Measurements from ENCODE around the gene PDE7B. TPM values are rescaled to one million over a fixed set of nuclear protein-coding genes. Genes with fewer than 3 reads are reported as not detected.

The PDE7B gene
- total RNA-seq, 2 experiments from 2014 or later: 0.38 to 3.5 TPM

GRCh38 chr6:136153707-136154375, 302.3 kb downstream of the PDE7B start:
- CTCF ChIA-PET: no interaction called here
- no peak overlapping the region for H3K27ac Mint-ChIP-seq
- H3K36me3 Mint-ChIP-seq: no peaks in the 10 kb centered on the region
- ATAC-seq (no peak), DNase-seq (no peak)
- no peaks in the 10 kb centered on the region for H3K4me1 Mint-ChIP-seq
- no peak overlapping the region for H3K4me3 Mint-ChIP-seq
- no peaks in the 10 kb centered on the region for H3K9me3 Mint-ChIP-seq (ENCODE audit: low read depth)
- peaks cover 4% of the 10 kb centered on the region for H3K27me3 Mint-ChIP-seq

DNA sequence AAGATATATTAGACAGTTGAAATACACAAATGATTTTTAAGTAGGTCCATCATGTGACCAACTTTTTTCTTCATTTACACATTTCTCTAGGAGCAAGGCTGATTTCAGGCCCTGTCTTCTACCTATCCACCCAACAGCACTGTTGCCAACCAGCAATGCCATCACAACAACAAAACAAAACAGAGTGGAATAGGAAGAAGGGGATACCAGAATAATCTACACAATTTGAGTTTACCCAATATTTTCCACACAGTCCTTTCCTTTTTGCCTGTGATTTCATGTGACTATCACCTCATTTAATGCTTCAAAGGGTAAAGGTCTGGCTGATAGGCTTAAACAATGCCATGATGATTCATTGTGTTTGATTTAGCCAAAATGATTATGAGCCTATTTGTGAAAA, 303.7 kb downstream of the PDE7B start:
- CTCF ChIA-PET: no interaction called here
- ATAC-seq (no peak), DNase-seq (no peak)
- H3K4me3 Mint-ChIP-seq: no peak overlapping the region
- H3K9me3 Mint-ChIP-seq (ENCODE audit: low read depth): no peaks in the 10 kb centered on the region
- H3K27me3 Mint-ChIP-seq: no peaks in the 10 kb centered on the region
- no peaks in the 10 kb centered on the region for H3K4me1 Mint-ChIP-seq
- H3K27ac Mint-ChIP-seq: no peak overlapping the region
- H3K36me3 Mint-ChIP-seq: no peaks in the 10 kb centered on the region

DNA sequence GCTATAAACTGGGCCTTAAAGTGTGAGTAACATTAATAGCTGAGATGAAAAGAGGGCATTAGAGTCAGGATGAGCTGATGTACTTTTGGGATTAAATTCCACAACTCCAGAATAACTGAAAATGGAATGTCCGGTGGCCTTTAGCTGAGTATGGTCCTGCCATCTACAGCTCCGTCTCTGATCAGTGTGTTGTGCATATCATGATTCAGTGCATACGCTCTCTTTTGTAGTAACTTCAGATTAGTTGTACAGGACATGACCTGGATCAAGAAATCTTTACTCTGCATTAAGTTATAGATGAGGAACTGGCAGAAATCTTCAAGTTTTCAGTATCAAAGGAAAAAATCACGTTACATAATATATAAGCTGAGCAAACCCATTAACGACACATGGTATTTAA, 306.2 kb downstream of the PDE7B start:
- CTCF ChIA-PET: no interaction called here
- no peak overlapping the region for H3K27ac Mint-ChIP-seq

GRCh38 chr6:136158387-136158821, 306.9 kb downstream of the PDE7B start:
- ATAC-seq (no peak), DNase-seq (no peak)
- H3K9me3 Mint-ChIP-seq (ENCODE audit: low read depth): peaks cover 3% of the 10 kb centered on the region
- no peaks in the 10 kb centered on the region for H3K4me1 Mint-ChIP-seq
- H3K4me3 Mint-ChIP-seq: no peak overlapping the region
- H3K36me3 Mint-ChIP-seq: no peaks in the 10 kb centered on the region
- CTCF ChIA-PET: no interaction called here
- H3K27me3 Mint-ChIP-seq: peaks cover 3% of the 10 kb centered on the region
- no peak overlapping the region for H3K27ac Mint-ChIP-seq

More for the DNA sequence above, 306.2 kb downstream of the PDE7B start:
- no peak overlapping the region for H3K4me3 Mint-ChIP-seq
- H3K4me1 Mint-ChIP-seq: no peaks in the 10 kb centered on the region
- no peaks in the 10 kb centered on the region for H3K36me3 Mint-ChIP-seq
- peaks cover 3% of the 10 kb centered on the region for H3K27me3 Mint-ChIP-seq
- DNase-seq (no peak), ATAC-seq (no peak)
- peaks cover 3% of the 10 kb centered on the region for H3K9me3 Mint-ChIP-seq (ENCODE audit: low read depth)

- Mint-ChIP-seq H3K4me1 (no peaks in the 10 kb centered on the region), H3K9me3 (ENCODE audit: low read depth) (peaks cover 3% of the 10 kb centered on the region), H3K27me3 (peaks cover 3% of the 10 kb centered on the region), H3K4me3 (no peak overlapping the region), H3K36me3 (no peaks in the 10 kb centered on the region), H3K27ac (no peak overlapping the region)
- CTCF ChIA-PET: no interaction called here
- DNase-seq (no peak), ATAC-seq (no peak)
Observed at GRCh38 chr6:136158971-136159370, 307.5 kb downstream of the PDE7B start.

DNA sequence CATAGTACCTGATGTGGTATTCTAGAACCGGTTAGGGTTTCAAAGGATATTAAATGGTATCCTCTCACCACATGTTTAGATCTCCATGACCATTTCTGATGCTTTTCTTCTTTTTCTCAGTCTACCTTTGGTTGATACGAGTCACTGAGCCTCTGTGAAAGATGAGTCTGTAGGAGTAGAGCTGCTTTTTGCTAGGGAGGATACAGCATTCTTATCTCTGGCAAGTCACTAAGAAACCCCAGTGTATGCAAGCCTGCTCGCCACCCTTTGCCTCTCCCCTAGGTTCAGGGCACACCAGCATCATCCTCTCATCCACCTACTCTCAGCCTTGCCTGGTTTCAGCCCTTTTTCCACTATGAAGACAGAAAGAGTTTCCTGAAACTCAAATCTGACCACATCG, 308.7 kb downstream of the PDE7B start:
- CTCF ChIA-PET: no interaction called here
- no peaks in the 10 kb centered on the region for H3K4me1 Mint-ChIP-seq

DNA sequence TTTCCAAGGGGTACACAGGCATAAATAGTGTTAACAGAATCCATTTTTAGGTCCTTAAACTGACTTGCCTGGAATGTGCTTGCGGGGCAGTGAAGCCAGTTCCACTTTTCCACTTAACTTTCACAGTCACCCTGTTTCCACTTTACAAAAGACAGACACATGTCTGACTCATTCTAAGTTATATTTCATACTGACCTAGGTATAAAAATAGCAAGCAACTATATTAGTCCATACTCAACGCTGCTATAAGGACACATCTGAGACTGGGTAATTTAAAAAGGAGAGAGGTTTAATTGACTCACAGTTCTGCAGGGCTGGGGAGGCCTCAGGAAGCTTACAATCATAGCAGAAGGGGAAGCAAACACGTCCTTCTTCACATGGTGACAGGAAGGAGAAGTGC, 310.4 kb downstream of the PDE7B start:
- DNase-seq (no peak), ATAC-seq (no peak)
- Mint-ChIP-seq H3K36me3 (no peaks in the 10 kb centered on the region), H3K27ac (no peak overlapping the region), H3K4me1 (no peaks in the 10 kb centered on the region), H3K27me3 (peaks cover 3% of the 10 kb centered on the region), H3K4me3 (no peak overlapping the region), H3K9me3 (ENCODE audit: low read depth) (peaks cover 3% of the 10 kb centered on the region)
- CTCF ChIA-PET: no interaction called here

More for the DNA sequence above, 308.7 kb downstream of the PDE7B start:
- peaks cover 3% of the 10 kb centered on the region for H3K27me3 Mint-ChIP-seq
- no peak for DNase-seq
- ATAC-seq: no peak
- no peak overlapping the region for H3K4me3 Mint-ChIP-seq
- H3K9me3 Mint-ChIP-seq (ENCODE audit: low read depth): peaks cover 3% of the 10 kb centered on the region
- no peaks in the 10 kb centered on the region for H3K36me3 Mint-ChIP-seq
- no peak overlapping the region for H3K27ac Mint-ChIP-seq

DNA sequence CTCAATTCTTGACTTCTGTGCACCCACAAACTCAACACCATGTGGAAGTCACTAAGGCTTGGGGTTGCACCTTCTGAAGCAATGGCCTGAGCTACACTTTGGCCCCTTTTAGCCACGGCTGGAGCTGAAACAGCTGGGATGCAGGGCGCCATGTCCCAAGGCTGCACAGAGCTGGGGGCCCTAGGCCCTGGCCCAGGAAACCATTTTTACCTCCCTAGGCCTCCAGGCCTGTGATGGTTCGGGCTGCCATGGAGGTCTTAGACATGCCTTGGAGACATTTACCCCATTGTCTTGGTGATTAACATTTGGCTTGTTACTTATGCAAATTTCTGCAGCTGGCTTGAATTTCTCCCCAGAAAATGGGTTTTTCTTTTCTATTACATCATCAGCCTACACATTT, 311.8 kb downstream of the PDE7B start:
- H3K4me1 Mint-ChIP-seq: no peaks in the 10 kb centered on the region
- H3K27ac Mint-ChIP-seq: no peak overlapping the region
- peaks cover 3% of the 10 kb centered on the region for H3K9me3 Mint-ChIP-seq (ENCODE audit: low read depth)
- no peak overlapping the region for H3K4me3 Mint-ChIP-seq
- DNase-seq: no peak
- no peaks in the 10 kb centered on the region for H3K36me3 Mint-ChIP-seq
- CTCF ChIA-PET: no interaction called here
- H3K27me3 Mint-ChIP-seq: peaks cover 3% of the 10 kb centered on the region
- no peak for ATAC-seq

DNA sequence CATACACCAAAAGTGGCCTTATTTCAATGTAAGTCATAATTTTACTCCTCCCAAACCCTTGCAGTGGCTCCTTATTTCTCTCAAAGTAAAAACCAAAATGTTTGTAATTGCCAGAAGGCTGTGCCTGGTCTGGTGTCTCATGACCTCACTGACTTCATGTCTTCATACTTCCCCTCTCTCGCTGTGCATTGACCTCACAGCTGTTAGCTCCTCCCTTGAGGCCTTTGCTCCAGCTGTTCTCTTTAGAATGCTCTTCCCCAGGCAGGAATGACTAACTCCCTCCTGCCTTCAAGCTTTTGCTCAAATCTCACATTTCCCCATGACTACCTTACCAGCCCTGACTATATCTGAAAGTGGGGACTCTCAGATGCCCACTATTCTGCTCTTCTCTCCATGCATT, 315.3 kb downstream of the PDE7B start:
- DNase-seq: no peak
- Mint-ChIP-seq H3K36me3 (no peaks in the 10 kb centered on the region), H3K27ac (no peak overlapping the region), H3K4me1 (no peaks in the 10 kb centered on the region), H3K27me3 (no peaks in the 10 kb centered on the region), H3K4me3 (no peak overlapping the region), H3K9me3 (ENCODE audit: low read depth) (peaks cover 3% of the 10 kb centered on the region)
- ATAC-seq: no peak
- CTCF ChIA-PET: no interaction called here

DNA sequence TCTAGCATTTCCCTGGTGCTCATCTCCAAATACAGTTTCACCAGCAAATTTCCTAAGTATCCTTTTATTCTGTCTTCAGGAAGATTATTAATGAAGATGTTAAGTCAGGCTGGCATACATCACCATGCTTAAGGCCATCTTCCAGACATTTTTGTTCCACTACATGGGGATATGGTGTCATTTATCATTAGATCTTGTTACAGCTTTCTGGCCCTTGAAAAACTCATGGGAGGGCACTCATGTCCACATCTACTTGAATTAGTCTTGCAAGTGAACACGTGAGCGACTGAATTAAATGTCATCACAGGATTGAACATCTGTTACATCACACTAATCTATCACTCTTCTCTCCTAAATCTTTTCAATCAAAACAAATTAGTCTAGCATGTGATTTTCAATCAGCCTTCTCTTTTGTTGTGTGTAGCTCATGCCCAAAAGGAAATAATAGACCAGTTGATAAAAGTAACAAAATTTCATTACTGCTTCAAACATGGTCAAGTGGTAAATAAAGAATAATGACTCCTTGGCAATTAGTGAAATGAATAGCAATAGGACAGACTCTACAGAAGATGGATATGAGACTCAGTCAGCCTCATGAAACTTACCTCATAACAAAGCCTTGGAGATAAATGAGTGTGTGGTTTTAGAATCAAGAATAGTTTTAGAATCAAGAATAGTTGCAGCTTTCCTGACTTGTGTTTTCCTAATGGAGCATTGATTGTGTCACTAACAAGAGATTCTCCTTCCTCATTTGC, 318.1 kb downstream of the PDE7B start:
- Mint-ChIP-seq H3K27ac (no peak overlapping the region), H3K4me3 (no peak overlapping the region), H3K36me3 (no peaks in the 10 kb centered on the region), H3K4me1 (no peaks in the 10 kb centered on the region), H3K27me3 (no peaks in the 10 kb centered on the region), H3K9me3 (ENCODE audit: low read depth) (no peaks in the 10 kb centered on the region)
- no peak for DNase-seq
- ATAC-seq: no peak
- CTCF ChIA-PET: no interaction called here

DNA sequence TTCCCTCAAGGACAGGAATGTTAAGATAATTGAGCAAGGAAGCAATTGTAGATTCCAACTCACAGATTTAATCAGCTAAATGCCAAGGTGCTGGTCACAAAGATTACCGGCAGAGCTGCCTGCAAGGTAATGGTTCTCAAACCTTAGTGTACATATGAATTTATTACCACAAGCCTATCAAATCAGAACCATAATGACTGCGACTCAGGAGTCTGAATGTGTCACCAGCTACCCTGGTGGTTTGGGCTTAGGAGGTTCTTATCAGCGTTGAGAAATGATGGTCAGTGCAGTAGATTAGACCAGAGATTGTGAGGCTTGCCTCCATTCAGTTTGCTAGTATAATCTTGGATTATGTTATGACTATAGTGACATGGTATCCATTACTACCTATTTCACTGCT, 319.7 kb downstream of the PDE7B start:
- no peaks in the 10 kb centered on the region for H3K9me3 Mint-ChIP-seq (ENCODE audit: low read depth)
- CTCF ChIA-PET: no interaction called here
- H3K4me3 Mint-ChIP-seq: no peak overlapping the region
- H3K36me3 Mint-ChIP-seq: no peaks in the 10 kb centered on the region
- ATAC-seq (no peak), DNase-seq (no peak)
- no peaks in the 10 kb centered on the region for H3K4me1 Mint-ChIP-seq
- H3K27ac Mint-ChIP-seq: no peak overlapping the region
- no peaks in the 10 kb centered on the region for H3K27me3 Mint-ChIP-seq

DNA sequence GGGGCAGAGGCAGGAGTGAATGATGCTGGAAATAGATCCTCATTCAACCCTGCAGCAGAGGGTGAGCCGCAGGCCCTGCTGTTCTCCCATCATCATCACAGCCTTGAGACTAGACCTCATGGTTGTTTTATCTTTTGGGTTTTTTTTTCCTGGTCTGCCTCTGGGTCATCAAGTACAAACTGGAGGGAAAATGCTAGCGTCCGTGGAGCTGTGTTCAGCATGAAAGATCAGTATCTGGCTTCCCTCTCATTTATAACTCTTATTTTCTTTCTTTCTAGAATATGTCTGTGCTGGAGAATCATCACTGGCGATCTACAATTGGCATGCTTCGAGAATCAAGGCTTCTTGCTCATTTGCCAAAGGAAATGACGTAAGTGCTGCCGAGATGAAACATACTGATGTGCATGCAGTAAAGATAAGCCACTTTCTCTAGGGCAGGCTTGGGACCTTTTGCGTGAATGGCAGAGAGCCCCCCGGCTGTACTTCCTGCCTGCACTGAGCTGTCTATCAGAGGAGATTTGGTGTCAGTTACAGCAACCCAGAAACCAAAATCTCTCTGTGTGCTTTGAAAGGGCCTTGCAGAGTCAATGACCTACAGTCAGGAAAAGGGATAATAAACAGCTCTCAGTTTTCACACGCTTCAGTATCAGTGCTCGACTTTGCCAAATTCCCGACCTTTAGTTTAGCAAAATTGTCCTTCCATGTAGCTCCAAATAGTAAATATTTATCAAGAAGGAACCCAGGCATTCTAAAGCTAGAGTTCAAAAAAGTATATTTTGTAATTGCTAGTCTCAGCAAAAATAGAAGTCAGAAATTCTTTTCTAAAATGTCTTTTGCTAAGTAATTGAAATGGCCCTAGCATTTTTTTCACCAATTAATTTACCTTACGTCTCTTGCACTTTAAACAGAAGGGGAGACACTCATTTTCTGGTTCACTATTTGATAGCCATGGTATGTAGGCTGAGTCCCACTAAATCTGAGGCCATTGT, 322.3 kb downstream of the PDE7B start:
- no peak for DNase-seq
- peaks cover 4% of the 10 kb centered on the region for H3K27me3 Mint-ChIP-seq
- no peaks in the 10 kb centered on the region for H3K36me3 Mint-ChIP-seq
- no peaks in the 10 kb centered on the region for H3K4me1 Mint-ChIP-seq
- no peaks in the 10 kb centered on the region for H3K9me3 Mint-ChIP-seq (ENCODE audit: low read depth)
- CTCF ChIA-PET: no interaction called here
- ATAC-seq: no peak
- H3K27ac Mint-ChIP-seq: no peak overlapping the region
- no peak overlapping the region for H3K4me3 Mint-ChIP-seq

- CTCF ChIA-PET: no interaction called here
- Mint-ChIP-seq H3K4me1 (no peaks in the 10 kb centered on the region), H3K27ac (no peak overlapping the region), H3K4me3 (no peak overlapping the region), H3K9me3 (ENCODE audit: low read depth) (no peaks in the 10 kb centered on the region), H3K27me3 (peaks cover 9% of the 10 kb centered on the region), H3K36me3 (no peaks in the 10 kb centered on the region)
- DNase-seq: no peak
- ATAC-seq: no peak
Observed at GRCh38 chr6:136174510-136174909, 323.0 kb downstream of the PDE7B start.

Data from activated CD8-positive, alpha-beta memory T cell treated with anti-CD3 and anti-CD28 coated beads, Interleukin-2, amount 10 ng/mL, durations not matched to agents 7 days and 5 days (primary cell).